ENCODE measurements around the gene RELN.
"Not testable (repeated sequence)": the region's sequence is repeated elsewhere in the genome, so short reads cannot be mapped to it uniquely, and the experiment has no call there.

RELN gene

DNA sequence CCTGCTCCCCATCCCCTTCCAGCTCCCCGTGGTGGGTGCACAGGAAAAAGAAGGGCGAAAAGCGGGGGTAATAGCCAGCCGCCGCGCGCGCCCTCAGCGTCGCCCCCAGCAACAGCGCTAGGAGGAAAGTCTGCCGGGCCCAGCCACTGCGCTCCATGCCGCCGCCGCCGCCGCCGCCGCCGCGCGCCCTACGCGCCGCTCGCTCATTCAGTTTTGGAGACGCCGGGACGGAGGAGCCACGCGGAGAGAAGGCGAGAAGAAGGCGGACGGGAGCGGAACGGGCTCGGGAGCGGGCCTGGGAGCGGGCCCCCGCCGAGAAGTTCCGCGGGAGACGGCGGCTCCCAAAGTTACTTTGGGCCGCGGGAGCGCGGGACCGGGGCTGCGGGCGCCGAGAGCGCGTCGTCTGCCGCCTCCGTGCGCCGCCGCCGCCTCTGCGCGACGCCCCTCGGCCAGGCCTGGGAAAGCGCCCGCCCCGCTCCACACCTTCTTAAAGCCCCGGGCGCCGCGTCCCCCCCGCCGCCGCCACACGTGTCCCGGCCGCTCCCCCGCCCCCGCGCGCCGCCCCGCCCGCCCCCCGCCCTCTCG is at the start of gene RELN:
Gene RELN, minus strand, starts transcription at position 459 of the 585 bp plus-strand sequence. Its CDS starts 302 bp downstream, at position 157.
- no peak for DNase-seq

DNA sequence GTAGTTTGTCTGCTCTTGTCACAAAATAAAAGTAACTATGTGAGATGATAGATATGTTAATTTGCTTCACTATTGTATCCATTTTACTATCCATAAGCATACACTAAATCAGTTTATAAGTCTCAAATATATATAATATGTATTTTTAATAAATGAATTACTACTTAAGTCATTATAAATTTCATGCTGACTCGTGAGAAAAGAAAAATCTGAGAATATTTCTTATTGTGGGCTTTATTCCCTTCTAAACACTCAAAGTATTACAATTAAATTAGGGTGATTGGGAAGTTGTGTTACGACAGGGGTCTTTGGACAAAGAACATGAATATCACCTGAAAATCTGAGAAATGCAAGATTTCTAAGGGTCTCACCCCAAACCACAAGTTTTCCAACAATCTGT is 48.7 kb upstream of the RELN start:
- no peak for DNase-seq

DNA sequence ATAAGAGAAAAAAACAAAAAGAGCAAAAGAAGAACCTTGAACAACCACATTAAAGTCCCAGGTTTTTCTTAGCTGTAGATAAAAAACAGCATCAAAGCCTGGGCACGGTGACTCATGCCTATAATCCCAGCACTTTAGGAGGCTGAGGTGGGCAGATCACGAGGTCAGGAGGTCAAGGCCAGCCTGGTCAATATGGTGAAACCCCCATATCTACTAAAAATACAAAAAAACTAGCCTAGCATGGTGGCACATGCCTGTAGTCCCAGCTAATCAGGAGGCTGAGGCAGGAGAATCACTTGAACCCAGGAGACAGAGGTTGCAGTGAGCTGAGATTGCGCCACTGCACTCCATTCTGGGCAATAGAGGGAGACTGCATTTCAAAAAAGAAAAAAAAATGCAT is 47.4 kb upstream of the RELN start:
- DNase-seq, result not testable (repeated sequence)

DNA sequence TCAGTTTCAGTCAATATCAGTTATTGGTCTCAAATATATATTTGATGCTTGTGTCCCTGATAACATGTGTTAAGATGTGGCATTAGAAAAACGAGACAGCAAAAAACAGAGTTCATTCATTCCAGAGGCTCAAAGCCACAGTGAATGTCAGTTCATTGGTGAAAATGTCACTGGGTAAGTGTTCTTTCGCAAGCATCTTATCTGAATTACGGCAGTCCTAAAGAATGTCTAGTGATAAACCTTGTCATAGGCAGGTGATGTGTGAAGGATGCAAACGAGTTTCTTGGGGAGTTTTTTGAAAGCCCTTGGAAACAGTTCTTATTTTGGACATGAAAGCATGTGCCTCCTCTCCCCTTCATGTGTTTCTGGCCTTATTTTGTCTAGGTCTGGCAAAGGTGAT is 45.9 kb upstream of the RELN start:
- DNase-seq, result no peak

DNA sequence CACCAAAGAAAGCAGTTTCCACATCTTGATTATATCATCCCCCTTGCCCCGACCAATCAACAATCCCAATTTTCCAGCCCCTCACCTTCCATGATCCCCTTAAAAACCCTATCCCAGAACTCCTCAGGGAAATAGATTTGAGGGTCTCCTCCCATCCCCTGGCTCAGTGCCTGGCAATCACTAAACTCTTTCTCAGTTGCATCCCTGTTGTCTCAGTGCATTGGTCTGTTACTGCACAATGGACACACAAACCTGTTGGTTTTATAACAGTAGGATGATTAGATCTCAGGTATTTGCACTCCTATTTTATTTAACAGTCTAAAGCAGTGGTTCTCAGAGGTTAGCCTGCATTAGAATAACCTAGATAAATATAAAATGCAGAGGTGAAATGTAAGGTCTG is 45.2 kb upstream of the RELN start:
- DNase-seq, result no peak

DNA sequence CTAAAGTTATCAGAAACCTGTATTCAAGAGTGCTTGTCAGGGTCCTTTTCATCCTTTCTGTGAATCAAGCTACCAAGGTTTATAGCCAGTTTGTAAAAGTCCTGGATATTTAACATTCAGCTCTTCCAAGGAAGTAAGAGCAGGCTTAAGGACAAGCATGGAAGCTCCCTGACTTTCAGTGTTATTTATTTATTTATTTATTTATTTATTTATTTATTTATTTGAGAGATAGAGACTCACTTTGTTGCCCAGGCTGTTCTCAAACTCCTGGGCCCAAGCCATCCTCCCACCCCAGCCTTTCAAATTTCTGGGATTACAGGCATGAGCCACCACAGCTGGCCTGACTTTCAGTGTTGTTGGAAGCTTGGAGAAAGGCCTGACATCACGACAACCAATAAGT is 44.4 kb upstream of the RELN start:
- DNase-seq, result no peak

DNA sequence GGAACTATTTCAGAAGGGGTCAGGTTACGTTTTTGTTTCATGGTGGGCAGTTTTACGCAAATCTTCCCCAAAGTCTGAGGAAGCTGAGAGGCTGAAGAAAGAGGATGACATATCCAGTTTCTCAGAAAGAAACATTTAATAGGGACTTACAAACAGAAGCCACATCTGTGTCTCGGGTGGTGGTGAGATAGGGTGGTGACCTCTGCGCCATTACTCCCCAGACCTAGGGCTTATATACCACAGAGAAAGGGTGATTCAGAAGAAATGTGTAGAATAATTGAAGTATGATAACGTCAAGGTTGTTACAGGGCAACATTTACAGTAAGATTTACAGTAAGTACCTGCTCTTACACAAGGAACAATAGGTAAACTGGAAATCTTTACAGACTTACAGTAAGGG is 43.0 kb upstream of the RELN start:
- no peak for DNase-seq

DNA sequence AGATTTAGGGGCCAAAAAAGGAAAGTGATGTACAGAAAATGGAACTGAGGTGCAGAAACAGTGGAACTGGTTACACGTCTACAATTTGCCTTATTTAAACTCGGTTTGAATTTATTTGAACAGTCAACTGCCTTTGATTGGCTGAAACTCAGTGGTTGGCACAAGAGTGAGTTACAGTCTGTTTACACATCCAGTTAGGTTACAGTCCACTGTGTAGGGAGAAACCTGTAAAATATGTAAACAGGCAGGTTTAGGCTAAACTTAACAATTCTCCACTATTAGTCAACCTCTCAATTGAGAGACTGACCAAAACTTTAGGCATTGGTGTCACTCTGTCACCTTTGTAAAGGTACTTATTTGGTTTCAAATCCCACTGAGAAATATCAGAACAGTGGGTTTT is 40.3 kb upstream of the RELN start:
- no peak for DNase-seq

DNA sequence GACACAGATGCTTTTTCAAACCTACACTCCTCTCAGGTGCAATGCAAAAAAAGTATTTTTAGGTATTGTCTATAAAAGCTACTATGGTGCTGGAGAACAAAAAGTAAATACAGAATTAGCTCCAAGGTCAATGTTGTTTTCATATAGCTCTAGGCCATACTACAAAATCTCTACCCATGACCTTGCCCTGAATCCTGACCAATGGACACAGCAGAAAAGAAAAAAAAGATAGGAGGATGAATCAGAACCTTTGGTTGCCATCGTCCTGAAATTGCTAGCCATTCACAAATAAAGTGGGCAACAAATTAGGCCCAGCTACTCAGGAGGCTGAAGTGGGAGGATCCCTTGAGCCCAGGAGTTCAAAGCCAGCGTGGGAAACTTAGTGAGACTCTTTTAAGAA is 35.2 kb upstream of the RELN start:
- DNase-seq, result no peak

DNA sequence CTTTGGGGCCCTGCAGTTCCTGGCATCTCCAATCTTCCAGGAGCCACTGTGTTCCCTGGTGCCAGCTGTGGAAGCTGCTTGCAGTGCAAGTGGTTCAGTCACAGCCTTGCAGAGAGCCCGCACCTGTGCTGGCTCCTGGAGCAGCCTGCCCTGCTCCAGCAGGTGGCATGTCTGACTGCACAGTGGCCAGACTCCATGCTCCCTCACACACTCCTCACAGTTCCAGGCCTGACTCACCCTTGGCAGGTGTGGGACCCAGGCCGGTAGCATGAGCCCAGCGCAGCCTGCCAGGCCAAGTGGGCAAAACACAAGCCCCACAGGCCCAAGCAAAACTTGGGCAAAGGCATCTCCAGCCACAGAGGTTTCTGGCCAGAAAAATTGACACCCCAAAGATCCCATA is 33.6 kb upstream of the RELN start:
- DNase-seq, result no peak

DNA sequence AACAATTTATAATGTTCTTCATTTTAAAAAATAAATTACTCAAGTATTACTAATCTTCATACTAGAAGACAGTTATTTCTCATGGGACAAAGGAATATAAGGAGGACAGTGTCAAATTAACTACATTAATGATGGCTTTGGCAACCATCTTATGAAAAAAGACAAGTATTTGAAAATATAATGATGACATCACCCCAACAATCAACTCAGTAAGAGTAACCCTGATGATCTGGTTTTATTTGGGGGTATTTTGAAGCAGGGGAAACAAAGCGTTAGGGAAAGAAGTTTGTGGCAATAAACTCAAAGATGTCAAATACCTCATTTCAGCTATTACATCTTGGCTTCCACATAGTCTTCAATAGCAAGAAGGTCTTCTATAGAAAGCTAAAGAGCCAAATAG is 29.0 kb upstream of the RELN start:
- DNase-seq, result no peak

DNA sequence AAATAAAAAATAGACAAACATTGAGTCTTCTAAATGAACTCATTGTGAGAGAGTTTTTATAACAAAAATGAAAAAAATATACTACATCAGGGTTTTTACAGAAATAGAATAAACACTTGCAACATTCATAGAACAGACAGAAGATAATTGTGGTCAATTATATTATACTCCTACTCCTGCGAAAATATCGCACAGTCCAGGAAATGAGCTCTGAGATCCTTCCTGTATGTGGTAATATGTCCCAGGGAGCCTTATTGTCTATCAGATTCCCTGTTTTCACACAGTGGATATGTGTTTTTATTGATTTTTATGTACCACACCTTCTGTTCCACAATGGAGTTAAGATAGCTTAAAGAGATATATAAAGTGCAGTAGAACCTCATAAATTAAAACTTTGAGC is 27.5 kb upstream of the RELN start:
- DNase-seq, result no peak

DNA sequence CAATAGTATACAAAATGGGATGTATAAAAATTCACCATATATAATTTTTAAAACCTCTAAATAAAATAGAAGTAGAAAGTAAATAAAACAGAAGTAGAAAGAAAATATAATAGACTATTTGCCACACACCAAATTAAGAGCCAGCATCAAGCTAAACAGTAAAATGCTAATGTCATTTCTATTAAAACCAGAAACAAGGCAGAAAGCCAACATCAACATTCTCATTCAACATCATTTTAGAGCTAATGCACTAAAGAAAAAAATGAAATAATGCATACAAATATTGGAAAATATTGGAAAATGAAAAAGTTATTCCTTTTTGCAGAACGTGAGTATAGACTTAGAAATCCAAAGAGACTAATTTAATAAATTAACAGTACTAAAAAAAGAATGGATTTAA is 23.4 kb upstream of the RELN start:
- no peak for DNase-seq

DNA sequence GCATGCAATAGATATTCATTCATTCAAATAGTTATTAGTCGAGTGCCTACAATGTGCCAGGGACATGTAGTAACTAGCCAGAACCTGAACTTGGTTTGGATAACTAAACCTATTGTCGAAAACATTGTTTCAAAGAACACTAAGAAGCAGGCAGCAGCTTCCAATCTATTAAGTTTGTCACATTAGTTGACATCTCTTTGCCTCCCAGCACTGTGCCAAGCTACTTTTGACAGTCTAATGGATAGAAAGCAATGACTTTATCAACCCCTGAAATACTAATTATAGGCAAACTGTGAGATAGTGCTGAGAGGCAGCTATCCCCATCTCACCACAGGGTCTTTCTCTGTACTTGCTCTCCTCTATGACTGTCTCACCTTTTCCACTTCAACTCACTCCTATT is 22.4 kb upstream of the RELN start:
- DNase-seq, result no peak

DNA sequence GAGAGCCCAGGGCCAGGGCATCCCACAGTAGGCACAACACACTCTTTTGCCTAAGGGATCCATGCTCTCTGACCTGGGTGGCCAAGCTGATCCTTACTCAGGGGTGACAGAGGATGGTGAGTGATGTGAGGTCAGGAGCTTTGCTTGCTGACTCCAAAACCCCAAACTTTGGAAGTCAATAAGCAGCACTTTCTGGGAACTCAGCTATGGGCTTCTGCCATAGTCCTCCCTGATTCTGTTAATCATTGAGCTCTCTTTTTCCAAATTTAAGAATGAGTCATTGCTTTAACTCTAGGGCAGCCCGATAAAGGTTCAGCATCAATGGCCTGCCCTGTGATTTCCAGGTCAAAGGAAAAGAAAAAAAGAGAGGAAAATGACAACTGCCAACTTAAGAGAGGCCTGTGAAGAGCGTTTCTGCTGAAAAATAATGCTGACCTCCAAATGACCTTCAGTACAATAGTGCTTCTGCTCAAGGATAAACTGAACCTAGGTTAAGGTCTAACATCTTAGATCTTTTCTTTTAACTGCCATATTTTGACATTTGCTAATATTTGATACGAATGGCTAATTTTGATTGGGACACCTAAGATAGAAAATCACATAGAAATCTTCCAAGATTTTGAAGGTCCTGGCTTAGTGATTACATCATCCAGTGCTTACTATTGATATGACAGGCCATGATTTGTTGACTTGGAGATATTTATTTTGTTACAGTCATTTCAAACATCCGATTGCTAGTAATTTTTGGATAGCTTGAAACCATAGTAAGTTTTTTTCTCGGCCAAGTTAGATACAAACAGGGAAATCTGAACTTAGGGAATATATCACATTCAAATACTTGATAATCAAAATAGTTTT is 20.8 kb upstream of the RELN start:
- no peak for DNase-seq

DNA sequence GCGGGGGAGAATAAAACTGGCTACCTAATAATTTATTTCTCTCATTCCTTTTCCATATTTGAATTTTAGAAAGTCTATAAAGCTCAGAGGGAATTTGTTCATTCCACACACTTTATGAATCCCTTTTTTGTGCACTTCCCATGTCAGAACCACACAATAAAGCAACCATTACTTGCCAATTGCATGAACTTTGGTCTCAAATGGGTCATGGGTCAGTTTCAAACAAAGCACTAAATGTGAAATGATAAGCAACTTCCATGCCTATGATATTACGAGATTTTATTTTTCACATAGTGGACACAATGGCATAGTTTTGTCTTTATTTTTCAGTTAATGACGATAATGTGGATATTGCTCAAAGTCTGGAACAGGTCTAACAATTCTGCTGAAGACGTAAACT is 18.6 kb upstream of the RELN start:
- no peak for DNase-seq

DNA sequence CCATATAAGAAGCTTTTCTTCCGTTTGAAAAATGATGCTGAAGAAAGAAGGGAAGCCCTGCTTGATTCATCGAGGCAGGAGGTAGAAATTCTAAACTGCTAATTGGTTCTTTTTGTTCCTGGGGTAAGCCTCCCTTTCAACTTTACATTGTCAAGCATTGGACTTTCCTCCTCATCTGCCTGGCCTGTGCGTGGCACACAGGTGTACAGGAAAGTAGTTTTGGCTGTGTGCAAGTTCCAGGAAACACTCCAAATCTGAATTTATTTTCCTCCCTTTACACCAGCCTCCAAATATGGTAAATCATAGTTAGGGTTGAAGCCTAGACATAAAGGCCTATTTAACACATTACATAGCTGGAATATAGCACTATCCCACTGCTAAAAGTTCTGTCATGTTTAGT is 18.2 kb upstream of the RELN start:
- DNase-seq, result no peak

DNA sequence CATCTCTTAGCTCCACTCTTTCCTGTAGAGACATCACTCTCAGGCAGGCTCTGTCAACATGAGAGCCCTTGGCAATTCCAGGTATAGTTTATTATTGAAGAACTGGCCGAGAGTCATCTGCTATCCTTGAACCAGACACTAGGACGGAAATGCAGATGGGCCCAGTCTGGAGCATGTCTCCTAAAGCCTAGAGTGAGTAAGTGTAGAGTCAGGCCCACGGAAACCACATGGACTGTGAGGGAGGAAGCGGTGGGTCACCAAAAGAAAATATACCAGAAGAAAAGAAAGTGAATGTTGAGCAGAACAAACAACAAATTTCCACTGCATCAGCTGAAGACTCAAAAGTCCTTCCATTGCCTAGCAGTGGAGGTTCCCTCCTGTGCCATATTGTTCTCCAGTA is 15.7 kb upstream of the RELN start:
- no peak for DNase-seq

DNA sequence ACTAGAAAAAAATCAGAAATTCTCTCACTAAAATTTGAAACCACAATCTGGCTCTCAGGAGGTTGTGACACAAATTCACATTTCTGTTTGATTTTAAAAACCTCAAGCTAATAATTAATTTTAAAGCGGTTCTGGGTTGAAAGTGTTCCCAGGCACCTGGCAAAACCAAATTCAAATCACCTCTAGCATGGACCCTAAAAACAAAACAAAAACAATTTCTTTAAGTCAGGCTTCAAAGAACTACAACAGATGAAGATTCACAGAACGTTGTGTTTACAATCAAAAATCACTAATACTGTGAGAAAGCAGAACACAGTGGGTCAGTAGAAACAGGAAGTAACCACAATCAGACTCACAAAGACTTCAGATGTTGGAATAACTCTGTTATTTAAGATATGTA is 7.2 kb upstream of the RELN start:
- no peak for DNase-seq

DNA sequence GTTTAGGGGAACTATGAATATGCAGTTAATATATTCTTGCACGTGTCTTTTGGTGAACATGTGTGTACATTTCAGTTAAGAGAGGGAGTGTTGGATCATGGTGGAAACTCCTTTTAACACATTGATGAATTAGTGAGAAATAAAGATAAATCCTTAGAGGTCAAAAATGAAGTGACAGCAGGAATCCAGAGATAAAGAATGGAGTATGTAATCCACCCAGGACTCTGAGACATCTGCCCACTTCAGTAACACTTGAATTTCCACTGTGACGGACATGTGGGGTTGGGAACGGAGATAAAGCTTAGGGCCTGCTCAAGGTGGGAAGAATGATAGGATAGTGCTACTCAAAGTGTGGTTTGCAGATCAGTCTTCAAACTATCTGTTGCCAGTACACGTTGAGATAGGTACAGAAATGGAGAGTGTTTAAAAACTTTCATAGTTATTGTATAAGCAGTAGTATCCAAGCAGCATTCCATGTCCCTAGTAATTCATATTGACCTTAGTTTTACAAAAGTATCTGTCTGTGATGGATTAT is 6.6 kb upstream of the RELN start:
- no peak for DNase-seq

DNA sequence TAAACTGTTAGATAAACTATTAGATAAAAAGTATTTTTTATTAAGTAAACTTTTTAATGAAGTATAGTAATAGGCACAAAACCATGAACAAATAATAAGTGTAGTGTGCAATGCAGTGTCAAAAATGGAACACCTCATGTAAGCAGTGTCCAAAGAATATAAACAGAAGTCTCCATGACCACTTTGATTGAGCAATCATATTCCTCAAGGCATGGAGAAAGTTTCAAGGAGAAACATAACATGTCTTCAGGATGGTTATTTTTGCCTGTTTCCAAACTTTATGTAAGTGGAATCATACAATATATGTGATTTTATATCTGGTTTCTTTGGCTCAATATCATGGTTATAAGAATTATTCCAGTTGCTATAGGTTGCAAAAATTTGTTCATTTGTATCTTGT is 6.1 kb upstream of the RELN start:
- no peak for DNase-seq

DNA sequence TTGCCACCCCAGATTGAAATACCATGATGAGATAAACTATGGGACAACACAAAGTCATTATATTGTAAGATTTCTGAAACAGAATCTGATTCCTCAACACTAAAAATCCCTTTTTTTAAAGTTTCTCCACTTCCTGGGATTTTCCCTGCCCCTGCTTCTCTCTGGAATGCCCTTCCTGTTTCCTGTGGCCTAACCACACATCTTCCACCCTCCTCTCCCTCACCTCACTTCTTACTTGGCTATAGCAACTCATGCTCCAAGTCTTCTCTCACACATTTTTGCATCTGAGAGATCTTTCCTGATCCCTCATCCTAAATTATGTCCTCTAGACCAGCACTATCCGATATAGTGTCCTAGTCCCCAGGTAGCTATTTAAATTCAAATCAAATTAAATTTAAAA is 4.1 kb upstream of the RELN start:
- no peak for DNase-seq

DNA sequence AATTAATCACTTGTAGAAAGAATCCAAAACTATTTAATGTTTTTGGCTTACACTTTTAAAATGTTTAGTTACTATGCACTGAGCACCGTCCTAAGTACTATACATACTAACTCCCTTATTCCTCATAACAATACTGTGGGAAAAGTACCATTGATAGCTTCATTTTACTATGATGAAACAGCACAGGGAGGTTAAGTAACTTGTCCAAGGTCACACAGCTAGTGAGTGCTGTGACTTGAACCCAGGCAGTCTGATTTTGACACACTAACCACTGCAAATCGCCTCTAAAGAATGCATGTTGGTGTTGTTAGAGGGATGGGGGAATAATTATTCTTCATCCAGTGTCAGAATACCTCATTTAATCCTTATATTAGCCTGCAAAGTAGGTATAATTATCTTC is 1.9 kb upstream of the RELN start:
- no peak for DNase-seq

DNA sequence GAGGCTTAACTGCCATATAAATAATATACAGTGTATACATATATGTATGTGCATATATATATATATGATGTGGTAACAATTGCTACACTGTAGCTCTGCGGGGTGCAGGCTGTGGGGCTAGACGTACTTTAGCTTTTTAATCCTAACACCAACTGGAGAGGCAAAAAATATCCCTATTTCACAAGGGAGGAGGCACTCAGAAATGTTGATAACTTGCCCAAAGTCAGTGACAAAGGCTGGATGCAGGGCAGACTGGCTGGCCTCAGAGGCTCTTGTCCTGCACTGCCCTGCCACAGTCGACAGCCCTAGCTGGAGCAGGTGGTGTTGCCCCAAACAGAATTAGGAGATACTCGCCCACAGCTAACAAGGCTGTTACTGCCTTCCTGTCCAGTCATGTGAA is 1.5 kb upstream of the RELN start:
- DNase-seq, result no peak
